ENCODE results near the gene MDH1. TPM values are rescaled to one million over a fixed set of nuclear protein-coding genes. Genes with fewer than 3 reads are reported as not detected.

Gene MDH1
- total RNA-seq, 1 donor from 2014 or later: 103 TPM

- no peak for ATAC-seq
- H3K27ac ChIP-seq: no peak overlapping the region
- intact Hi-C loops (cut with DNase I): no loop called here
- TF ChIP-seq CTCF (IDR thresholded peaks at IDR 0.05): no peak
- H3K4me3 ChIP-seq: no peak overlapping the region
- H3K4me1 ChIP-seq: peaks cover 22% of the 10 kb centered on the region
- no peak for DNase-seq
- H3K36me3 ChIP-seq: peaks cover 37% of the 10 kb centered on the region
- H3K9me3 ChIP-seq: no peaks in the 10 kb centered on the region
- no peaks in the 10 kb centered on the region for H3K27me3 ChIP-seq
These were observed 2.1 kb downstream of the MDH1 start for GRCh38 chr2:63590626-63591408.

GRCh38 chr2:63591566-63592175 lies 2.9 kb downstream of the MDH1 start:
- no peak for ATAC-seq
- Histone ChIP-seq H3K27ac (no peak overlapping the region), H3K27me3 (no peaks in the 10 kb centered on the region), H3K36me3 (peaks cover 38% of the 10 kb centered on the region), H3K4me3 (no peak overlapping the region), H3K4me1 (peaks cover 22% of the 10 kb centered on the region), H3K9me3 (no peaks in the 10 kb centered on the region)
- no peak for DNase-seq
- intact Hi-C loops (cut with DNase I): no loop called here
- no peak for TF ChIP-seq CTCF (IDR thresholded peaks at IDR 0.05)

GRCh38 chr2:63594660-63595059 lies 5.9 kb downstream of the MDH1 start:
- intact Hi-C loops (cut with DNase I): no loop called here
- DNase-seq (no peak), ATAC-seq (no peak)
- no peaks in the 10 kb centered on the region for H3K9me3 ChIP-seq
- H3K27ac ChIP-seq: no peak overlapping the region
- peaks cover 61% of the 10 kb centered on the region for H3K36me3 ChIP-seq
- peaks cover 13% of the 10 kb centered on the region for H3K4me1 ChIP-seq
- H3K27me3 ChIP-seq: no peaks in the 10 kb centered on the region
- TF ChIP-seq CTCF (IDR thresholded peaks at IDR 0.05): no peak
- H3K4me3 ChIP-seq: no peak overlapping the region

GRCh38 chr2:63596401-63596883 lies 7.7 kb downstream of the MDH1 start:
- no peaks in the 10 kb centered on the region for H3K9me3 ChIP-seq
- no peak overlapping the region for H3K4me3 ChIP-seq
- H3K27me3 ChIP-seq: no peaks in the 10 kb centered on the region
- no peak overlapping the region for H3K27ac ChIP-seq
- DNase-seq (no peak), ATAC-seq (peak; percentile 78)
- peaks cover 79% of the 10 kb centered on the region for H3K36me3 ChIP-seq
- intact Hi-C loops (cut with DNase I): no loop called here
- H3K4me1 ChIP-seq: no peaks in the 10 kb centered on the region
- TF ChIP-seq CTCF (IDR thresholded peaks at IDR 0.05): no peak

- no peak for ATAC-seq
- no peaks in the 10 kb centered on the region for H3K27me3 ChIP-seq
- H3K4me3 ChIP-seq: no peak overlapping the region
- no peak for TF ChIP-seq CTCF (IDR thresholded peaks at IDR 0.05)
- H3K27ac ChIP-seq: no peak overlapping the region
- H3K36me3 ChIP-seq: peaks cover 86% of the 10 kb centered on the region
- H3K9me3 ChIP-seq: no peaks in the 10 kb centered on the region
- no peak for DNase-seq
- H3K4me1 ChIP-seq: no peaks in the 10 kb centered on the region
- intact Hi-C loops (cut with DNase I): no loop called here
These were observed 10.2 kb downstream of the MDH1 start for GRCh38 chr2:63598981-63599380.

Data from upper lobe of right lung (tissue), 1 donor.